A549 (cell line): ENCODE measurements around the gene ATG9A. TPM values are rescaled to one million over a fixed set of nuclear protein-coding genes. Genes with fewer than 3 reads are reported as not detected.

Source experiments
- ATAC-seq, 2 experiments: fragments of 200-7000 bp in 1 of 2; fragments of >200 bp in 1 of 2; cut with Nextera tagmentation in 1 of 2; cut with Tn5 transposase in 1 of 2; 3 replicates each; pipeline versions ENCODE4 v1.8.0 to v1.9.1; 2018 to 2020; ENCODE audit warnings: mild to moderate bottlenecking in 1 of 2, moderate library complexity in 1 of 2
- CTCF ChIA-PET: fragments of 300-600 bp; sonication (Branson Sonifier 250); formaldehyde crosslinking; extraction: SDS; loops from one replicate; lab custom pipeline; 2021; ENCODE audit warnings: antibody characterized with exemption, inconsistent platforms; lab: Yijun Ruan, JAX
- POLR2A ChIA-PET: fragments of 350-600 bp; formaldehyde crosslinking; extraction: SDS; loops from one replicate; lab custom pipeline; 2021; ENCODE audit warnings: antibody characterized with exemption, inconsistent platforms; lab: Yijun Ruan, JAX
- DNase-seq, 2 experiments: peaks; one replicate each; pipeline versions ENCODE4 v3.0.0 to v3.0.0-alpha.2; 2011 to 2016; ENCODE audit warnings: low read depth in 1 of 2, low spot score in 1 of 2
- FAIRE-seq: peaks from 2 replicates; lab custom pipeline; 2011; peaks lifted over from hg19 to GRCh38; lab: Jason Lieb, UNC
- H3K27ac ChIP-seq, 2 experiments: fragments of >200 bp; sonication (Bioruptor Twin); formaldehyde crosslinking; 3 replicates each; pipeline ENCODE4 v1.5.1; 2016 to 2017
- H3K4me1 ChIP-seq: fragments of >200 bp; sonication (Bioruptor Twin); formaldehyde crosslinking; 3 replicates; pipeline ENCODE4 v1.6.1; 2016
- H3K4me2 ChIP-seq: fragments of >200 bp; sonication (Bioruptor Twin); formaldehyde crosslinking; 3 replicates; pipeline ENCODE4 v1.6.1; 2016
- H3K4me3 ChIP-seq: fragments of >200 bp; sonication (Bioruptor Twin); formaldehyde crosslinking; 3 replicates; pipeline ENCODE4 v1.5.1; 2016
- H3K9me3 ChIP-seq: fragments of >200 bp; sonication (Bioruptor Twin); formaldehyde crosslinking; 3 replicates; pipeline ENCODE4 v1.6.1; 2016
- ATOH8 ChIP-seq: fragments of 250-450 bp; sonication (Bioruptor Pico); IDR thresholded peaks from 2 replicates; pipeline ENCODE4 v1.5.0; 2020; ENCODE audit warnings: low read depth, mild to moderate bottlenecking, moderate library complexity
- BCL3 ChIP-seq: fragments of >200 bp; sonication (Bioruptor Twin); formaldehyde crosslinking; IDR thresholded peaks from 3 replicates; pipeline ENCODE4 v1.6.1; 2016
- BHLHE40 ChIP-seq: IDR thresholded peaks from 2 replicates; pipeline ENCODE4 v1.6.1; 2012; ENCODE audit warnings: low read depth, low read length, inconsistent platforms
- CBX8 ChIP-seq: fragments of 200-600 bp; sonication (generic); IDR thresholded peaks from 2 replicates; pipeline ENCODE4 v1.6.1; 2016
- CHD2 ChIP-seq: fragments of 150-350 bp; IDR thresholded peaks from 2 replicates; pipeline ENCODE4 v1.6.1; 2014; ENCODE audit warnings: low read length; ENCODE audit not compliant: partially characterized antibody
- CHD4 ChIP-seq: fragments of 200-600 bp; sonication (generic); IDR thresholded peaks from 2 replicates; pipeline ENCODE4 v1.6.1; 2016; ENCODE audit warnings: antibody characterized with exemption, mild to moderate bottlenecking, borderline replicate concordance
- EHF ChIP-seq: fragments of 250-450 bp; sonication (Bioruptor Pico); IDR thresholded peaks from 2 replicates; pipeline ENCODE4 v1.5.0; 2020; ENCODE audit warnings: mild to moderate bottlenecking
- EHMT2 ChIP-seq: fragments of 200-600 bp; sonication (generic); IDR thresholded peaks from 2 replicates; pipeline ENCODE4 v1.6.1; 2016; ENCODE audit warnings: antibody characterized with exemption, low read depth, mild to moderate bottlenecking, moderate library complexity
- EP300 ChIP-seq, 2 experiments: fragments of >200 bp; sonication (Bioruptor Twin); formaldehyde crosslinking; IDR thresholded peaks; 2 replicates in 1 of 2; 3 replicates in 1 of 2; pipeline ENCODE4 v1.6.1; 2016 to 2017
- FOSL2 ChIP-seq, 2 experiments: fragments of 450-650 bp in 1 of 2; fragments of >200 bp in 1 of 2; sonication (Bioruptor Twin) in 1 of 2; formaldehyde crosslinking; IDR thresholded peaks; 2 replicates each; pipeline versions ENCODE4 v1.5.0 to v1.6.1; 2016 to 2020; ENCODE audit warnings: mild to moderate bottlenecking in 1 of 2, moderate library complexity in 1 of 2
- GATA3 ChIP-seq: IDR thresholded peaks from 2 replicates; pipeline ENCODE4 v1.6.1; 2012; ENCODE audit warnings: borderline replicate concordance
- HEYL ChIP-seq: fragments of 250-450 bp; sonication (Bioruptor Pico); IDR thresholded peaks from 2 replicates; pipeline ENCODE4 v1.8.0; 2021; ENCODE audit warnings: mild to moderate bottlenecking, moderate library complexity
- HOXA7 ChIP-seq: fragments of 250-450 bp; sonication (Bioruptor Pico); IDR thresholded peaks from 2 replicates; pipeline ENCODE4 v1.5.0; 2020; ENCODE audit warnings: mild to moderate bottlenecking, moderate library complexity
- HOXB13 ChIP-seq: fragments of 250-450 bp; sonication (Bioruptor Pico); IDR thresholded peaks from 2 replicates; pipeline ENCODE4 v1.5.0; 2020; ENCODE audit warnings: low read depth, mild to moderate bottlenecking, moderate library complexity
- HOXB5 ChIP-seq: fragments of 250-450 bp; sonication (Bioruptor Pico); IDR thresholded peaks from 2 replicates; pipeline ENCODE4 v1.5.0; 2020; ENCODE audit warnings: mild to moderate bottlenecking, moderate library complexity
- KDM5A ChIP-seq: fragments of 200-600 bp; sonication (generic); IDR thresholded peaks from 2 replicates; pipeline ENCODE4 v1.6.1; 2016; ENCODE audit warnings: antibody characterized with exemption, mild to moderate bottlenecking
- MAFK ChIP-seq: fragments of 450-650 bp; IDR thresholded peaks from 2 replicates; pipeline ENCODE4 v1.6.1; 2014; ENCODE audit not compliant: partially characterized antibody
- NR3C1 ChIP-seq: fragments of >200 bp; sonication (Bioruptor Twin); formaldehyde crosslinking; IDR thresholded peaks from 3 replicates; pipeline ENCODE4 v1.6.1; 2017
- PBX3 ChIP-seq: IDR thresholded peaks from 2 replicates; pipeline ENCODE4 v1.6.1; 2012
- PHF8 ChIP-seq: fragments of 200-600 bp; sonication (generic); IDR thresholded peaks from 2 replicates; pipeline ENCODE4 v1.6.1; 2016; ENCODE audit warnings: low read depth, mild to moderate bottlenecking, antibody characterized with exemption, moderate library complexity, borderline replicate concordance
- RAD21 ChIP-seq, 2 experiments: fragments of >200 bp in 1 of 2; sonication (Bioruptor Twin) in 1 of 2; formaldehyde crosslinking in 1 of 2; IDR thresholded peaks in 1 of 2; conservative IDR thresholded peaks in 1 of 2; 2 replicates in 1 of 2; 3 replicates in 1 of 2; pipeline ENCODE4 v1.6.1; 2012 to 2018; ENCODE audit warnings: inconsistent platforms in 1 of 2
- RFX5 ChIP-seq: fragments of 450-650 bp; IDR thresholded peaks from 2 replicates; pipeline ENCODE4 v1.7.1; 2014; ENCODE audit warnings: antibody characterized with exemption, mild to moderate bottlenecking, moderate library complexity
- TFCP2L1 ChIP-seq: fragments of 250-450 bp; sonication (Bioruptor Pico); IDR thresholded peaks from 2 replicates; pipeline ENCODE4 v1.5.0; 2021; ENCODE audit warnings: mild to moderate bottlenecking
- ZSCAN20 ChIP-seq: fragments of 250-450 bp; sonication (Bioruptor Pico); IDR thresholded peaks from 2 replicates; pipeline ENCODE4 v1.8.0; 2022; ENCODE audit warnings: mild to moderate bottlenecking, moderate library complexity
- whole genome bisulfite sequencing: methylation state at CpG from one replicate; pipeline ENCODE4 v1.1.6; 2017; ENCODE audit errors: missing lambda C conversion rate; 5-methylcytosine and 5-hydroxymethylcytosine counted together
- polyA plus RNA-seq, 4 experiments: library from polyadenylated mRNA; depleted of rRNA in 3 of 4; stranded (reverse); fragments of >200 nt; fragmentation: RNase III in 1 of 4; extraction: RNeasy Plus Mini Kit Qiagen cat#74134 plus additional on column Dnase treatment in 1 of 4; gene quantifications; 2 replicates in 3 of 4; 3 replicates in 1 of 4; pipeline ENCODE4 v1.2.3, GENCODE V29; 2011 to 2017
- TF ChIP-seq, protein P1 (sequence below): IDR thresholded peaks from 2 replicates; pipeline ENCODE4 v1.6.1; 2012

ATG9A gene
- polyA plus RNA-seq, 2 of the 4 experiments (the other 2 are of a cell fraction): 41.9 to 75.2 TPM

- no peaks in the 10 kb centered on the region for H3K9me3 ChIP-seq
- no peak for FAIRE-seq
- ChIA-PET POLR2A (interaction anchor here (0.7 to 3.1 kb wide), 4 partner anchors 18 to 30 kb away, joined by 3 to 32 read pairs (median 20); partner anchors contain the start of genes ABCB6, ANKZF1, ATG9A and DNAJB2), CTCF (interaction anchor here (1.1 to 12.6 kb wide), 8 partner anchors 8 to 72 kb away, joined by 3 to 241 read pairs (median 4); partner anchors contain the start of genes ANKZF1, ATG9A, CNPPD1 and DNAJB2)
- DNase-seq: peak in 1 of 2 experiments; percentile 53
- peaks cover 70% of the 10 kb centered on the region for H3K4me1 ChIP-seq
- H3K27ac ChIP-seq: peak overlapping the region; percentile 90
- WGBS: 91% methylated on average over 16 of the region's 17 CpGs
- ATAC-seq: no peak
- H3K4me2 ChIP-seq: peak overlapping the region; percentile 96
- 0 out of 3 replicates have a peak overlapping the region, but pooled peaks have one; percentile 27 for H3K4me3 ChIP-seq
- TF ChIP-seq EHF (CRISPR knock-in tag) (no peak), PBX3 (0 out of 2 replicates have a peak, but pooled peaks have one; percentile 30), BCL3 (0 out of 3 replicates have a peak, but pooled peaks have one; percentile 23), MAFK (peak; percentile 75), ATOH8 (CRISPR knock-in tag) (no peak)
Observed at GRCh38 chr2:219247678-219248642, 18.5 kb upstream of the ATG9A start.

DNA sequence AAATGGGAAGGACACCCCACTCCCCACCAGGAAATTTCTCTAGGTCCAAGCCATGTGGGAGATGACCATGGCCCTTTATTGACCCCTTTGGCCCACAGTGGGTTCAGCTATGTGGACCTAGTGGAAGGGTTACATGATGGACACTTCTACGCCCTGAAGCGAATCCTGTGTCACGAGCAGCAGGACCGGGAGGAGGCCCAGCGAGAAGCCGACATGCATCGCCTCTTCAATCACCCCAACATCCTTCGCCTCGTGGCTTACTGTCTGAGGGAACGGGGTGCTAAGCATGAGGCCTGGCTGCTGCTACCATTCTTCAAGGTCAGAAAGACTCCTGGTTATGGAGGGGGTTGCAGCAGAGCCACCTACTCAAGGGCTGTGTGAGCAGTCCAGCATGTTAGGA, 17.1 kb upstream of the ATG9A start:
- H3K4me2 ChIP-seq: peak overlapping the region; percentile 90
- H3K4me1 ChIP-seq: peaks cover 62% of the 10 kb centered on the region
- WGBS: 96% methylated on average over 10 of the region's 10 CpGs
- ChIA-PET CTCF (interaction anchor here (0.9 to 3.4 kb wide), 5 partner anchors 10 to 75 kb away, joined by 3 to 34 read pairs (median 7); partner anchors contain the start of gene DNAJB2), POLR2A (interaction anchor here (1.9 kb wide), 1 partner anchor 12 kb away, joined by 5 read pairs; no protein-coding TSS in a partner anchor)
- TF ChIP-seq TFCP2L1 (CRISPR knock-in tag) (no peak), BHLHE40 (no peak), EHMT2 (no peak), HOXA7 (no peak), MAFK (no peak), GATA3 (no peak), HOXB5 (CRISPR knock-in tag) (no peak), CHD2 (no peak), PHF8 (no peak)
- H3K4me3 ChIP-seq: peak overlapping the region; percentile 78; the same call in 1 of the 3 replicates
- H3K27ac ChIP-seq: peak overlapping the region; percentile 6 to 96; a peak in 3 of 6 replicates
- no peak for DNase-seq
- no peak for FAIRE-seq
- ATAC-seq: no peak
- no peaks in the 10 kb centered on the region for H3K9me3 ChIP-seq

- FAIRE-seq (no peak), DNase-seq (no peak), ATAC-seq (peak in 1 of 2 experiments; percentile 0; a peak in 2 of 6 replicates)
- WGBS: 12% methylated on average over 10 of the region's 10 CpGs
- no peak for TF ChIP-seq RFX5
- no peak for TF ChIP-seq HEYL (CRISPR knock-in tag)
- TF ChIP-seq NR3C1: no peak
- TF ChIP-seq HOXB13: no peak
- TF ChIP-seq, protein P1, sequence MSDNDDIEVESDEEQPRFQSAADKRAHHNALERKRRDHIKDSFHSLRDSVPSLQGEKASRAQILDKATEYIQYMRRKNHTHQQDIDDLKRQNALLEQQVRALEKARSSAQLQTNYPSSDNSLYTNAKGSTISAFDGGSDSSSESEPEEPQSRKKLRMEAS: no peak
- no peak for TF ChIP-seq CHD4
- no peak for TF ChIP-seq CBX8
- no peak for TF ChIP-seq ZSCAN20 (CRISPR knock-in tag)
- TF ChIP-seq EHF (CRISPR knock-in tag): no peak
- TF ChIP-seq RAD21 (conservative IDR thresholded peaks at IDR 0.05 in 1 of 2, IDR thresholded peaks at IDR 0.05 in 1 of 2): no peak
- TF ChIP-seq FOSL2 (IDR thresholded peaks at IDR 0.05): no peak
- no peak for TF ChIP-seq FOSL2 (CRISPR knock-in tag; IDR thresholded peaks at IDR 0.05)
- no peak; the same call in 1 of the 2 replicates for TF ChIP-seq KDM5A
- no peak for TF ChIP-seq EP300 (IDR thresholded peaks at IDR 0.05)
- Histone ChIP-seq H3K27ac (peak overlapping the region; percentile 90 to 96), H3K4me3 (peak overlapping the region; percentile 78), H3K4me2 (peak overlapping the region; percentile 90), H3K9me3 (no peaks in the 10 kb centered on the region), H3K4me1 (peaks cover 56% of the 10 kb centered on the region)
- ChIA-PET CTCF (interaction anchor here (0.9 to 3.4 kb wide), 12 partner anchors 10 to 348 kb away, joined by 3 to 34 read pairs (median 4); partner anchors contain the start of gene DNAJB2), POLR2A (interaction anchor here (1.4 to 1.9 kb wide), 7 partner anchors 8 to 49 kb away, joined by 5 to 14 read pairs (median 10); partner anchors contain the start of genes ABCB6, ANKZF1, ATG9A and DNAJB2)
Observed at GRCh38 chr2:219245899-219246230, 16.4 kb upstream of the ATG9A start.
